Measurements from ENCODE around the gene FBXO45. TPM values are rescaled to one million over a fixed set of nuclear protein-coding genes. Genes with fewer than 3 reads are reported as not detected.

The FBXO45 gene
- total and polyA plus RNA-seq, 2 of the 13 experiments (the other 11 are each of a cell fraction or from before 2014, with no cell fraction given), result 7.0 to 12.1 TPM

- no peak overlapping the region for H3K4me2 ChIP-seq (ENCODE audit: low read depth, low read length)
- intact Hi-C loops (cut with micrococcal nuclease; ENCODE audit: unreplicated experiment), result no loop called here
- no peak overlapping the region for H3K27ac ChIP-seq (ENCODE audit: extremely low read length, insufficient read depth, low read length)
- no peak overlapping the region for H3K9ac ChIP-seq (ENCODE audit: insufficient read depth, low read depth, low read length)
- 67% methylated on average over 6 of the region's 8 CpGs for WGBS (ENCODE audit: low lambda C conversion rate)
- TF ChIP-seq HNRNPL (IDR thresholded peaks at IDR 0.05; ENCODE audit: low read depth, low read length), result 0 out of 2 replicates have a peak, but pooled peaks have one; percentile 27
- TF ChIP-seq ZNF780A (CRISPR knock-in tag; IDR thresholded peaks at IDR 0.05), result no peak
- no peak for TF ChIP-seq PCBP2 (optimal IDR thresholded peaks at IDR 0.05; ENCODE audit: low read depth, low read length, poor library complexity, severe bottlenecking)
- no peak for TF ChIP-seq IRF1 (CRISPR knock-in tag; IDR thresholded peaks at IDR 0.05; ENCODE audit: low read depth)
- ATAC-seq (no peak), DNase-seq (ENCODE audit: low spot score) (no peak), FAIRE-seq (no peak)
- no peaks in the 10 kb centered on the region for H3K79me2 ChIP-seq (ENCODE audit: insufficient read depth, low read length)
- in situ Hi-C loops (cut with HindIII; ENCODE audit: extremely low pct_ligation_motif_present, low pct_unique_long_range_greater_than_20kb), result no loop called here
- POLR2A ChIA-PET, result no interaction called here
- CTCF ChIA-PET (ENCODE audit: low intra/inter-chr PET ratio, low total read pairs), result no interaction called here
- H2AFZ ChIP-seq (ENCODE audit: low read length), result no peak overlapping the region
- no peaks in the 10 kb centered on the region for H4K20me1 ChIP-seq (ENCODE audit: insufficient read depth, low read length)
- H3K4me1 ChIP-seq (ENCODE audit: insufficient read depth, low read length), result peaks cover 10% of the 10 kb centered on the region
- no TSS peak for BruUV-seq (replicated peaks)
- peaks cover 0 to 15% of the 10 kb centered on the region in 2 experiments; a peak in 4 of 5 replicates for H3K27me3 ChIP-seq (ENCODE audit: control insufficient read depth in 1 of 2, insufficient read depth in 2 of 2, low read length in 2 of 2)
- no peaks in the 10 kb centered on the region for H3K36me3 ChIP-seq (replicated peaks in 1 of 2; ENCODE audit: control insufficient read depth in 1 of 2, insufficient read depth in 2 of 2, low read length in 2 of 2)
- H3K4me3 ChIP-seq (replicated peaks in 1 of 3; ENCODE audit: insufficient read depth in 1 of 3, low read depth in 2 of 3, low read length in 3 of 3), result no peak overlapping the region
- H3K9me3 ChIP-seq (ENCODE audit: low read length), result no peaks in the 10 kb centered on the region
Measured at GRCh38 chr3:196627918-196628231, 59.4 kb downstream of the FBXO45 start.

GRCh38 chr3:196629228-196629627 lies 60.8 kb downstream of the FBXO45 start:
- in situ Hi-C loops (cut with HindIII; ENCODE audit: extremely low pct_ligation_motif_present, low pct_unique_long_range_greater_than_20kb), result no loop called here
- no peaks in the 10 kb centered on the region for H3K79me2 ChIP-seq (ENCODE audit: insufficient read depth, low read length)
- H3K9ac ChIP-seq (ENCODE audit: insufficient read depth, low read depth, low read length), result no peak overlapping the region
- H3K27ac ChIP-seq (ENCODE audit: extremely low read length, insufficient read depth, low read length), result no peak overlapping the region
- H3K36me3 ChIP-seq (replicated peaks in 1 of 2; ENCODE audit: control insufficient read depth in 1 of 2, insufficient read depth in 2 of 2, low read length in 2 of 2), result no peaks in the 10 kb centered on the region
- FAIRE-seq (no peak), ATAC-seq (no peak), DNase-seq (ENCODE audit: low spot score) (no peak)
- H3K4me3 ChIP-seq (replicated peaks in 1 of 3; ENCODE audit: insufficient read depth in 1 of 3, low read depth in 2 of 3, low read length in 3 of 3), result no peak overlapping the region
- no peaks in the 10 kb centered on the region for H4K20me1 ChIP-seq (ENCODE audit: insufficient read depth, low read length)
- H3K27me3 ChIP-seq (ENCODE audit: control insufficient read depth in 1 of 2, insufficient read depth in 2 of 2, low read length in 2 of 2), result peaks cover 0 to 11% of the 10 kb centered on the region in 2 experiments; a peak in 3 of 5 replicates
- no peak overlapping the region for H3K4me2 ChIP-seq (ENCODE audit: low read depth, low read length)
- H2AFZ ChIP-seq (ENCODE audit: low read length), result no peak overlapping the region
- ChIA-PET CTCF (ENCODE audit: low intra/inter-chr PET ratio, low total read pairs) (no interaction called here), POLR2A (no interaction called here)
- H3K9me3 ChIP-seq (ENCODE audit: low read length), result no peaks in the 10 kb centered on the region
- WGBS (ENCODE audit: low lambda C conversion rate), result 94% methylated on average over 2 of the region's 2 CpGs
- peaks cover 24% of the 10 kb centered on the region for H3K4me1 ChIP-seq (ENCODE audit: insufficient read depth, low read length)
- intact Hi-C loops (cut with micrococcal nuclease; ENCODE audit: unreplicated experiment), result no loop called here
- TF ChIP-seq FOXM1 (CRISPR knock-in tag; IDR thresholded peaks at IDR 0.05), result no peak
- peak; percentile 38; the same call in 1 of the 2 replicates for TF ChIP-seq ATF7 (IDR thresholded peaks at IDR 0.05)
- TF ChIP-seq ATF7 (CRISPR knock-in tag; IDR thresholded peaks at IDR 0.05), result no peak
- BruUV-seq (replicated peaks), result no TSS peak
